HG03039 (cell line): ENCODE results near the gene PSEN1.

Experiments
- ATAC-seq: cut with Tn5 transposase; IDR thresholded peaks from one replicate; pipeline ENCODE4 v1.9.1; 2021; ENCODE audit warnings: mild to moderate bottlenecking, moderate library complexity; ENCODE audit not compliant: unreplicated experiment

The PSEN1 gene

GRCh38 chr14:73251516-73252215, 115.4 kb downstream of the PSEN1 start:
- no peak for ATAC-seq

DNA sequence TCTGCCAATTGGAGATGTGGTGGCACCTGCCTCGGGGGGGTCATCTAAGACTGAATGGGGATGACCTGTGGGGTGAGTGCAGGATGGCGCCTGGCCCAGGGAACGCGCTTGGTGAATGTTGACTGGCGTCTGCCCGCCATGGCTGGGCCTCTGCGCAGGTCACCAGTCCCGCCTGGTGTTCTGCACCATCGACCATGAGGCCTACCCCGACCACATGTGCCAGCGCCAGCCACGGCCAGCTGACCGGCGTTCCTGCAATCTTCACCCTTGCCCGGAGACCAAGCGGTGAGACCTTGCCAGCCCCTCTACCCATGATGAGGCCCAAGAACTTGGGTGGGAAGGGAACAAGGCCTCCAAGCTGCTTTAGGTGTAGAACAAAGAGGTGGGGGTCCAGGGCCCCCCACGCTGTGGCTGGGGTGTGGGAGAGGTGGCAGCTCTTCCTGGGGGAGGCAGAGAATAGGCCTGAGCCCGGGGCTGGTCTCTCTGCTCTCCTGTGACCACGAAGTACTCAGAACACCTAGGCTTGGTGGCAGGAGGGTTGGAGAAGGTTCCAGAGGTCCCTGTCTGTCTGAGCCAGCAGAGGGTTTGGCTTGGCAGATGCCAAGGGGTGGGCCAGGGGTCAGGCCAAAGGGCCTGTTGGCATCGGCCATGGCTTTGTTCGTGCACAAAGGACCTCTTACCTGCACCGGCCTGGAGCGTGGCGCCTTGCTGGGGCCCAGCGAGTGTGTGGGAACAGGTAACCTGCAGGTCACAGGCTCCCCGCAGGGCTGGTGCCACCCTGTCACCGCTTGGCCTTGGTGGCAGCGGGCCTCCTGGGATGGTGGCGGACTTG, 116.4 kb downstream of the PSEN1 start:
- no peak for ATAC-seq

GRCh38 chr14:73253323-73253610, 117.0 kb downstream of the PSEN1 start:
- ATAC-seq = no peak

- no peak for ATAC-seq
These were observed 117.4 kb downstream of the PSEN1 start for GRCh38 chr14:73253721-73254120.

GRCh38 chr14:73254247-73255004, 118.1 kb downstream of the PSEN1 start:
- ATAC-seq = no peak

DNA sequence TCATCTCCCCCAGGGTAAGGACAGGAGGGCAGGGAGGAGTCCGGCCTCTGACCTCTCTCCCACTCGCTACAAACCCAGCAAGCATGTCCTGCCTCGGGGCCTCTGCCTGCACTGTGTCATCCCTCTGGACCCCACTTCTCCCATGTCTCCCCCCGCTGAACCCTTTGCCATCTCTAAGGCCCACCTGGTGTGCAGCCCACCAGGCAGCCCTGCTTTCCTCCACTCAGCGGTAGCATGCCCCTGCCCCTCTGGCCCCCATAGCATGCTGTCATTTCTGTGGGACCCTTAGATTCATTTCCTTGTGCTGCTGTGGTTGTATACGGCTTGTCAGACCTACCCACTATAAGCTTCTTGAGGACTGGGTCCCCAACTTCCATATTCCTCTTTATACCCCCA, 118.7 kb downstream of the PSEN1 start:
- ATAC-seq = no peak

GRCh38 chr14:73255693-73256225, 119.5 kb downstream of the PSEN1 start:
- ATAC-seq = no peak

DNA sequence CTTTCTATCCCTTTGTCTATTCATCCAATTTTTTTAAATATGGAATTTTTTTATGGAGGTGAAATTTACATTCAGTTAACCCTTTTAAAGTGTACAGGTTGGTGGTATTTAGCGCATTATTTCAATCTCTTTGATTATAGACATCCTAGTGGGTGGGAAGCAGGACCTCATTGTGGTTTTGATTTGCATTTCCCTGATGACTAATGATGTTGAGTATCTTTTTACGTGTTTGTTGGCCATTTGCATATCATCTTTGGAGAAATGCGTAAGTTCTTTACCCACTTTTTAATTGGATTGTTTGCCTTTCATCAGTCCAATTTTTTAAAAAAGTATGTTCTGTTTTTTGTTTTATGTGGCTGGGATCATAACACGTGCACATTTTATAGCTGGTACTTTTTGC, 121.8 kb downstream of the PSEN1 start:
- ATAC-seq = no peak

DNA sequence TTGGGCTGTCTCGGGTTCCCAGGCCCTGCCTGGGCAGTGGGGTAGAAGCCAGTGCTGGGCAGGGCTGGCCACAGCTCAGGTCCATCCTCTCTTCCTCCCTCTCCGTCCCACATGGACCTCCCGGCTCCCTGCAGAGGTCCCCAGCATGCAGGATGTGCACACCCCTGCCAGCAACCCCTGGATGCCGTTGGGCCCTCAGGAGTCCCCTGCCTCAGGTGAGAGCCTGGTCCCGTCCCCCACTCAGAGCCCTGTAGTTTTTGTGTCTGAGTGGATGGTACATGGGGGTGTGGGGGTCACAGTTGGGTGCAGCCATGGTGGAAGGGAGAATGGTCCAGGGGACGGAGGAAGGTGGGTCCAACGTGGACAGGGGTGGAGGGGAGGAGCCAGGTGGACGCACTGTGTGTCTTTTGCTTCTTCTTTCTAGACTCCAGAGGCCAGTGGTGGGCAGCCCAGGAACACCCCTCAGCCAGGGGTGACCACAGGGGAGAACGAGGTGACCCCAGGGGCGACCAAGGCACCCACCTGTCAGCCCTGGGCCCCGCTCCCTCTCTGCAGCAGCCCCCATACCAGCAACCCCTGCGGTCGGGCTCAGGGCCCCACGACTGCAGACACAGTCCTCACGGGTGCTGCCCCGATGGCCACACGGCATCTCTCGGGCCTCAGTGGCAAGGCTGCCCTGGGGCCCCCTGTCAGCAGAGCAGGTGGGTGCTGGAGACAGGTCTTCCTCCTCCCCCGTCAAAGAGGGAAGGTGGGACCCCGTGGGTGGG, 122.7 kb downstream of the PSEN1 start:
- ATAC-seq = no peak

GRCh38 chr14:73259837-73260236, 123.5 kb downstream of the PSEN1 start:
- ATAC-seq = no peak

DNA sequence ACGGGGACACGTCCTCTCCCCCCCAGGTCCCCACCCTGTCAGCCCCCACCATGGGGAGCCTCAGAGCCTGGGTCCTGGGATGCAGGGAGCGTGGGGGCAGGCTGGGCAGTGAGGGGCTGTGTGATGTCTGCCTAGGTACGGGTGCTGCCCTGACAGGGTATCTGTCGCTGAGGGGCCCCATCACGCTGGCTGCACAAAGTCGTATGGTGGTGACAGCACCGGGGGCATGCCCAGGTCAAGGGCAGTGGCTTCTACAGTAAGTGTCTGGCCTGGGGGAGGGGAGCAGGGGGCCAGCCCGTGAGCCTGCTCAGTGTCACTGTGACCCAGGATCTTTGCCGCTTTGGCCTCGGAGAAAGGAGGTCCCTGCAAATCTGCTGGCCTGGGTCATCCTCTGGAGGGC, 124.3 kb downstream of the PSEN1 start:
- no peak for ATAC-seq

GRCh38 chr14:73261075-73261474, 124.8 kb downstream of the PSEN1 start:
- ATAC-seq = no peak

DNA sequence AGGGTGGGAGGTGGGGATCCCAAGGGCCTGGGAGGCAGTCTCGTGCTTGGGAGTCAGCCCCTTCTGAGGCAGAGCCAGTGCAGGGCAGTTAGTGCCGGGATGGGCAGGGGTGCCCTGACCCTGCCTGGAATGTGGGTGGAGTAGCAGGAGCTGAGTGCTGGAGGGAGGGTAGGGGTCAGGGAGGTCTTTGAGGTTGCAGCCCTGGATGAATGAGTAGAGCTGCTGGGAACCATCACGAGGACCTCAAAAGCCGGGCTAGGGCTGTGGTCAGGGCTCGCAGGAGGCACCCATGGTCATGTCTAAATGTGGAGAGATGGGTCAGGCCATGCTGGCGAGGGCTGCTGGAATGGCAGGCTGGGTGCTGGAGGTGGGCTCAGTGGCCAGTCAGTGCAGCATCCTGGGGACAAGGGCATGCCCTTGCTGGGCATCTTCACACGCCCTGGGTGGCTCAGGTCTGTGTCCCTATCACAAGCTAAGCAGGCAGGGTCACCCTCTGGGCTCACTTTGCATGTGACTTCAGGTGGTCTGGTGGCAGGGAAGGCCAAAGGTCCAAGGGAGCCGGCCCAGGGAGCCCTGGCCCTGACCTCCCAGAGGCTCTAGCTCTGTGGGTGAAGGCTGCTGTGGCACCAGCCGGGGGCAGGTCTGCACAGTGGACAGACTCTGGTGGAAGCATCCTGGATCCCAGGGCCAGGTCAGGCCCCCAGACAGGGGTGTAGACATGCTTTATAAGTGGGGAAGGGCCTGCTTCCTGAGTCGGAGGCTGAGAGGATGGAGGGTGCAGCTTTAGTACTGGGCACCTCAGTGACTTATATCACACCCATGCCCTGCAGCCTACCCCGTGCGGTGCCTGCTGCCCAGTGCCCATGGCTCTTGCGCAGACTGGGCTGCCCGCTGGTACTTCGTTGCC, 125.5 kb downstream of the PSEN1 start:
- ATAC-seq = no peak

- ATAC-seq = no peak
These were observed 126.3 kb downstream of the PSEN1 start for GRCh38 chr14:73262427-73263183.

- no peak for ATAC-seq
These were observed 127.3 kb downstream of the PSEN1 start for GRCh38 chr14:73263606-73264005.

DNA sequence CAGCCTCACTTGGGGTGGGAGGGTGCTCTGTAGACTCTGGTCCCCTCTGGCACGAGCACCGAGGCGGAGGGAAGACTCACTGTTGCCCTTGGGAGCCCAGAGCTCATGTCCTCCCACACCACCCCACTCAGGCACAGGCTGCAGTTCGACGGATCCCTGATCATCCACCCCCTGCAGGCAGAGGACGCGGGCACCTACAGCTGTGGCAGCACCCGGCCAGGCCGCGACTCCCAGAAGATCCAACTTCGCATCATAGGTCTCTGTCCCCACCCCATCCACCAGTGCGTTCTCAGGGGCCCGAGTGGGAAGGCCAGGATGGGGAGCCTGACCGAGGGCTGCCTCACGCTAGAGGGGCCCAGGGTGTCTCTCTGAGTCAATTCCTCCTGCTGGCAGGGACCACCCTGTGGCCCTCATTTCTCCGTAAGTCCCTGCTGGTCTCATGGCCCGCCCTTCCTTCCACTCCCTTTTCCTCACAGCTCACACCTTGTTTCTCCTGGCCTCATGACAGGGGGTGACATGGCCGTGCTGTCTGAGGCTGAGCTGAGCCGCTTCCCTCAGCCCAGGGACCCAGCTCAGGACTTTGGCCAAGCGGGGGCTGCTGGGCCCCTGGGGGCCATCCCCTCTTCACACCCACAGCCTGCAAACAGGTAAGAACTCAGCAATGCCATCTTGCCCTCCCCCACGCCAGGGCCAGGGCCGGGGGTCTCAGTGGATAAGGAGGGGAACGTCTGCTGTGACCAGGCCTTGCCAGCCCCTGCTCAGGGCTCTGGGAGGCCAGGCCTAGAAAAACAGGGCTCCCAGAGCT, 128.0 kb downstream of the PSEN1 start:
- ATAC-seq = no peak

DNA sequence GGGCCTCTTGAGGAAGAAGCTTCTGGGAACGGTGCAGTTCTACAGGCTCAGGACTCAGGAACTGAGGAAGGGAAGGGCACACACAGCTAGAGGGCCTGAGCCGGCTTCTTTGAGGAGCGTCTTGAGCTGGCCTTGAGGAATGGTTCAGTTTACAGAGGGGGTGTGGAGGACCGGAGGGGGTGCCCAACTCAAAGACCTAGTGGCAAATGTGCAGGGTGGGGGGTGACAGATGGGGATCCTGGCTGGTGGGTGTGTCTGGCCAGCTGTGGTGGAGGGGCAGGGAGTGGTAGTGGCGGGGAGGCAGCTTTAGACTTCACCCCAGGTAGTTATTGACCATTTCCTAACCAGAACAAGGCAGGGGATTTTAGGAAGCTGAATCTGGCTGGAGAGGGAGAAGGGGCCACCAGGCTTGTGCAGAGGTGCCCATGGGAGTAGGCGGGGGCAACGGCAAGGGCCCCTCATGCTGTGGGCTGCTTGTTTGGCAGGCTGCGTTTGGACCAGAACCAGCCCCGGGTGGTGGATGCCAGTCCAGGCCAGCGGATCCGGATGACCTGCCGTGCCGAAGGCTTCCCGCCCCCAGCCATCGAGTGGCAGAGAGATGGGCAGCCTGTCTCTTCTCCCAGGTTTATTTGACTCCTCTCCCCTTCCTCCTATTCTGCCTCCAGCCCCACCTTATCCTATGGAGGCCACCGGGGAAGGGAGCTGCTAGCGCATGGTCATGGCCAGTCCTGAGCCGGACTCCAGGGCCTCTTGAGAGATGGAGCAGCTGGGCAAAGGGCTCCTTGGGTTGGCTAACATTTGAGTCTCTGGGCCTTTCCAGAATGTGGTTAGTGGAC, 128.8 kb downstream of the PSEN1 start:
- ATAC-seq = no peak

GRCh38 chr14:73265721-73266046, 129.4 kb downstream of the PSEN1 start:
- no peak for ATAC-seq
